HepG2 (cell line): ENCODE measurements around the gene COL18A1. TPM values are rescaled to one million over a fixed set of nuclear protein-coding genes. Genes with fewer than 3 reads are reported as not detected.

Source experiments
- CHCHD3 ChIP-seq: sonication (generic); formaldehyde crosslinking; IDR thresholded peaks from 2 replicates; pipeline ENCODE4 v1.8.0; 2022; ENCODE audit warnings: mild to moderate bottlenecking, missing genetic modification reagents, moderate library complexity
- HNF4G ChIP-seq, 2 experiments: sonication (generic) in 1 of 2; formaldehyde crosslinking in 1 of 2; IDR thresholded peaks; 2 replicates each; pipeline versions ENCODE4 v1.4.0 to v1.6.1; 2011 to 2020; ENCODE audit warnings: borderline replicate concordance in 2 of 2, low read depth in 2 of 2, mild to moderate bottlenecking in 2 of 2, low read length in 1 of 2, missing genetic modification reagents in 1 of 2, moderate library complexity in 1 of 2
- HOXA7 ChIP-seq: sonication (generic); formaldehyde crosslinking; IDR thresholded peaks from 2 replicates; pipeline ENCODE4 v1.8.1; 2022; ENCODE audit warnings: mild to moderate bottlenecking, missing genetic modification reagents, moderate library complexity
- KLF12 ChIP-seq: sonication (generic); formaldehyde crosslinking; IDR thresholded peaks from 2 replicates; pipeline ENCODE4 v1.4.0; 2020; ENCODE audit warnings: missing genetic modification reagents, borderline replicate concordance
- KLF6 ChIP-seq: IDR thresholded peaks from 2 replicates; pipeline ENCODE4 v1.8.0; 2016; ENCODE audit warnings: missing biosample characterization, missing genetic modification reagents
- NBN ChIP-seq: fragments of 450-650 bp; conservative IDR thresholded peaks from 2 replicates; pipeline ENCODE4 v1.6.1; 2017
- NCOA2 ChIP-seq: sonication (generic); formaldehyde crosslinking; IDR thresholded peaks from 2 replicates; pipeline ENCODE4 v1.8.0; 2022; ENCODE audit warnings: inconsistent platforms
- NONO ChIP-seq, 2 experiments: fragments of 450-650 bp in 1 of 2; sonication (generic) in 1 of 2; formaldehyde crosslinking in 1 of 2; IDR thresholded peaks in 1 of 2; conservative IDR thresholded peaks in 1 of 2; 2 replicates each; pipeline versions ENCODE4 v1.6.1 to v1.8.0; 2017 to 2022; ENCODE audit warnings: mild to moderate bottlenecking in 1 of 2, missing genetic modification reagents in 1 of 2, moderate library complexity in 1 of 2
- SNRNP70 ChIP-seq: fragments of 200-400 bp; formaldehyde crosslinking; IDR thresholded peaks from 2 replicates; pipeline ENCODE4 v1.6.1; 2017; ENCODE audit warnings: mild to moderate bottlenecking, low read depth, low read length, moderate library complexity
- STAG1 ChIP-seq: sonication (generic); formaldehyde crosslinking; IDR thresholded peaks from 2 replicates; pipeline ENCODE4 v1.4.0; 2020; ENCODE audit warnings: missing genetic modification reagents
- THYN1 ChIP-seq: sonication (generic); formaldehyde crosslinking; IDR thresholded peaks from 2 replicates; pipeline ENCODE4 v1.8.1; 2023; ENCODE audit warnings: low read depth, mild to moderate bottlenecking, moderate library complexity, missing genetic modification reagents, borderline replicate concordance
- ZC3H4 ChIP-seq: sonication (generic); formaldehyde crosslinking; IDR thresholded peaks from 2 replicates; pipeline ENCODE4 v1.4.0; 2020; ENCODE audit warnings: missing genetic modification reagents, borderline replicate concordance
- ZNF367 ChIP-seq: sonication (generic); formaldehyde crosslinking; IDR thresholded peaks from 2 replicates; pipeline ENCODE4 v1.4.0; 2020; ENCODE audit warnings: missing genetic modification reagents, borderline replicate concordance
- polyA plus RNA-seq, 8 experiments: library from polyadenylated mRNA; depleted of rRNA in 3 of 8; stranded (reverse) in 7 of 8; unstranded in 1 of 8; fragments of >200 nt; fragmentation: Illumina TruSeq in 4 of 8; extraction: Trizol in 4 of 8; gene quantifications; 2 replicates each; pipeline versions ENCODE4 v1.2.1 to v1.2.3, GENCODE V29; 2011 to 2016; ENCODE audit warnings: low read depth in 4 of 8, missing spikeins in 1 of 8, mixed read lengths in 1 of 8; ENCODE audit not compliant: insufficient read depth in 1 of 8
- total RNA-seq, 5 experiments: library from RNA; depleted of rRNA; stranded (reverse); fragments of >200 nt; fragmentation: Illumina TruSeq; extraction: Trizol; gene quantifications; 2 replicates each; pipeline ENCODE4 v1.2.3, GENCODE V29; 2016; ENCODE audit warnings: low read depth in 1 of 5
- TF ChIP-seq, protein P1 (sequence below): sonication (generic); formaldehyde crosslinking; IDR thresholded peaks from 2 replicates; pipeline ENCODE4 v1.4.0; 2020; ENCODE audit warnings: mild to moderate bottlenecking, missing genetic modification reagents
- TF ChIP-seq, protein P2 (sequence below): sonication (generic); formaldehyde crosslinking; IDR thresholded peaks from 2 replicates; pipeline ENCODE4 v1.8.1; 2023; ENCODE audit warnings: mild to moderate bottlenecking, moderate library complexity, missing genetic modification reagents

The COL18A1 gene
- total and polyA plus RNA-seq, 2 of the 13 experiments (the other 11 are each of a cell fraction or from before 2014, with no cell fraction given): 79.0 to 102 TPM

- TF ChIP-seq, protein P1, sequence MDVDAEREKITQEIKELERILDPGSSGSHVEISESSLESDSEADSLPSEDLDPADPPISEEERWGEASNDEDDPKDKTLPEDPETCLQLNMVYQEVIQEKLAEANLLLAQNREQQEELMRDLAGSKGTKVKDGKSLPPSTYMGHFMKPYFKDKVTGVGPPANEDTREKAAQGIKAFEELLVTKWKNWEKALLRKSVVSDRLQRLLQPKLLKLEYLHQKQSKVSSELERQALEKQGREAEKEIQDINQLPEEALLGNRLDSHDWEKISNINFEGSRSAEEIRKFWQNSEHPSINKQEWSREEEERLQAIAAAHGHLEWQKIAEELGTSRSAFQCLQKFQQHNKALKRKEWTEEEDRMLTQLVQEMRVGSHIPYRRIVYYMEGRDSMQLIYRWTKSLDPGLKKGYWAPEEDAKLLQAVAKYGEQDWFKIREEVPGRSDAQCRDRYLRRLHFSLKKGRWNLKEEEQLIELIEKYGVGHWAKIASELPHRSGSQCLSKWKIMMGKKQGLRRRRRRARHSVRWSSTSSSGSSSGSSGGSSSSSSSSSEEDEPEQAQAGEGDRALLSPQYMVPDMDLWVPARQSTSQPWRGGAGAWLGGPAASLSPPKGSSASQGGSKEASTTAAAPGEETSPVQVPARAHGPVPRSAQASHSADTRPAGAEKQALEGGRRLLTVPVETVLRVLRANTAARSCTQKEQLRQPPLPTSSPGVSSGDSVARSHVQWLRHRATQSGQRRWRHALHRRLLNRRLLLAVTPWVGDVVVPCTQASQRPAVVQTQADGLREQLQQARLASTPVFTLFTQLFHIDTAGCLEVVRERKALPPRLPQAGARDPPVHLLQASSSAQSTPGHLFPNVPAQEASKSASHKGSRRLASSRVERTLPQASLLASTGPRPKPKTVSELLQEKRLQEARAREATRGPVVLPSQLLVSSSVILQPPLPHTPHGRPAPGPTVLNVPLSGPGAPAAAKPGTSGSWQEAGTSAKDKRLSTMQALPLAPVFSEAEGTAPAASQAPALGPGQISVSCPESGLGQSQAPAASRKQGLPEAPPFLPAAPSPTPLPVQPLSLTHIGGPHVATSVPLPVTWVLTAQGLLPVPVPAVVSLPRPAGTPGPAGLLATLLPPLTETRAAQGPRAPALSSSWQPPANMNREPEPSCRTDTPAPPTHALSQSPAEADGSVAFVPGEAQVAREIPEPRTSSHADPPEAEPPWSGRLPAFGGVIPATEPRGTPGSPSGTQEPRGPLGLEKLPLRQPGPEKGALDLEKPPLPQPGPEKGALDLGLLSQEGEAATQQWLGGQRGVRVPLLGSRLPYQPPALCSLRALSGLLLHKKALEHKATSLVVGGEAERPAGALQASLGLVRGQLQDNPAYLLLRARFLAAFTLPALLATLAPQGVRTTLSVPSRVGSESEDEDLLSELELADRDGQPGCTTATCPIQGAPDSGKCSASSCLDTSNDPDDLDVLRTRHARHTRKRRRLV: no peak
- TF ChIP-seq THYN1 (CRISPR knock-in tag) (no peak), CHCHD3 (CRISPR knock-in tag) (no peak), ZNF367 (no peak), KLF12 (no peak), NBN (no peak), KLF6 (no peak), NCOA2 (CRISPR knock-in tag) (peak; percentile 85), ZC3H4 (no peak), HNF4G (IDR thresholded peaks at IDR 0.05; ENCODE audit: borderline replicate concordance, low read depth, low read length) (peak; percentile 56; the same call in 1 of the 2 replicates), HNF4G (CRISPR knock-in tag; IDR thresholded peaks at IDR 0.05; ENCODE audit: borderline replicate concordance, low read depth) (no peak), HOXA7 (no peak), SNRNP70 (no peak), STAG1 (no peak), NONO (IDR thresholded peaks at IDR 0.05) (no peak), NONO (CRISPR knock-in tag; conservative IDR thresholded peaks at IDR 0.05) (no peak)
- TF ChIP-seq, protein P2, sequence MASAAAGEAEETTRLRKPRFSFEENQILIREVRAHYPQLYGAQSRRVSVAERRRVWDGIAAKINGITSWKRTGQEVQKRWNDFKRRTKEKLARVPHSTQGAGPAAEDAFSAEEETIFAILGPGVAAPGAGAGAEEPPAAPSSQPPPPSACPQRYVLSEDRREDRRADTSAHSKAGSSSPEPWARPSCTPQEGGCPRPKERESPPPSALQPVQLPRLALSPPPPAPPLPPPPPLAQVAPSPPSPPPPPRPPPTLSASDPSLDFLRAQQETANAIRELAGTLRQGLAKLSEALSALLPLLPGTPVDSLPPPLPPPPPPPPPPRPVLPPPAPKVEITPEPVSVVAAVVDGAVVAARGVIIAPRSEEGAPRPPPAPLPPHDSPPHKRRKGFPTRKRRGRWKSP (CRISPR knock-in tag): no peak
Observed at GRCh38 chr21:45365608-45366241, 39.2 kb upstream of the COL18A1 start (continued).
